ENCODE results near the gene BABAM2.
A peak's percentile ranks its signal among the peaks of the same experiment; 100 is the strongest.

Gene BABAM2

GRCh38 chr2:28282248-28282647 lies 391.7 kb downstream of the BABAM2 start:
- no peak for DNase-seq (ENCODE audit: low spot score)

DNA sequence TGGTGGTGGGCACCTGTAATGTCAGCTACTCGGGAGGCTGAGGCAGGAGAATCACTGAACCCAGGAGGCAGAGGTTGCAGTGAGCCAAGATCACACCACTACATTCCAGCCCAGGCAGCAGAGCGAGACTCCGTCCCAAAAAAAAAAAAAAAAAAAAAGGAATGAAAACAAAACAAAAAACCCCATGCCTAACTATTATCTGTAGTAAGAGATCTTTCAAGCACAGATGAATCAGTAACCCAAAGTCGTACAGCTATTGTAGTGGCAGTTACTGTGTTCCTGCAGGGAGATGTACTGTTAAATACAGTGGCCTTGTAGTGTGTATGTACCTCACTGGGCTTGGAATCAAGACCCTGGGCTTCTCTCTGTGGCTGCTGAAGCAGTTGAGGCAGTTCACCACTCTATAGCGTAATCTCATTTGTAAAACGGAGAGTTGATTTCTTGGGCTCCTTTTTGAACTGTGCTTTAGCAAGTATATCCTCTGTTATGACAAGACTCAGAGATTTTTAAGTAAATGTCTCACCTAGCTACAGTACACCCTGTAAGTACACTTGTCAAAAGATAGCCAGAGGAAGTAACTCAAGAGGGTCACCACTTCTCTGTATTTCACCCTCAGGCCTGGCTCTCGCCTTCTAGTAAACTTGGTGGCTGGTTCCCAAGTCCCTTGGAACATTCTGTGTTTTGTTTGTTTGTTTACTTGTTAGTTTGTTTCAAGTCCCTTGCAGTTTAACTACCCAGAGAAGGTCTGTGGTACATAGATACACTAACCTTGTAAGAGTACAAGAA lies 392.5 kb downstream of the BABAM2 start:
- no peak for DNase-seq (ENCODE audit: low spot score)

- no peak for DNase-seq (ENCODE audit: low spot score)
Measured at GRCh38 chr2:28283861-28284260, 393.3 kb downstream of the BABAM2 start.

- DNase-seq (ENCODE audit: low spot score), result no peak
Measured at GRCh38 chr2:28286678-28287077, 396.1 kb downstream of the BABAM2 start.

- DNase-seq (ENCODE audit: low spot score), result no peak
Measured at GRCh38 chr2:28287256-28287915, 396.9 kb downstream of the BABAM2 start.

- DNase-seq (ENCODE audit: low spot score), result no peak
Measured at GRCh38 chr2:28288620-28289019, 398.1 kb downstream of the BABAM2 start.

- DNase-seq (ENCODE audit: low spot score), result no peak
Measured at GRCh38 chr2:28291811-28292440, 401.4 kb downstream of the BABAM2 start.

DNA sequence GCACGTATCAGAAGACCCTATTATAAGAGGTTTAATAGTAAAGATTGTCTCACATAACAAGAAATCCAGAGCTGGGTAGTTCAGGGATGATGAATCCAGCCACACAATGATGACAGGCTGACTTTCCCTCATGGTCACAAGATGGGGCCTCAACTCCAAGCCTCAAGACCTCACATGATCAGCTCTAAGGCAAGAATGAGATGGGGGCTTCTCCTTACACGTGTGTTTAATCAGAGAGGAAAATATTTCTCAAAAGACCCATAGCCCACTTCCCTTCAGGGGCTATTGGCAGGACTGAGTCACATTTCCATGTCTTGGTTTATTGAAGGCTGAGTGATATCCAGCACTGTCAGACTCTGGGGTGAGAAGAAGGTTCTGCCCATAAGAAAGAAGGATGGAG lies 402.0 kb downstream of the BABAM2 start:
- no peak for DNase-seq (ENCODE audit: low spot score)

DNA sequence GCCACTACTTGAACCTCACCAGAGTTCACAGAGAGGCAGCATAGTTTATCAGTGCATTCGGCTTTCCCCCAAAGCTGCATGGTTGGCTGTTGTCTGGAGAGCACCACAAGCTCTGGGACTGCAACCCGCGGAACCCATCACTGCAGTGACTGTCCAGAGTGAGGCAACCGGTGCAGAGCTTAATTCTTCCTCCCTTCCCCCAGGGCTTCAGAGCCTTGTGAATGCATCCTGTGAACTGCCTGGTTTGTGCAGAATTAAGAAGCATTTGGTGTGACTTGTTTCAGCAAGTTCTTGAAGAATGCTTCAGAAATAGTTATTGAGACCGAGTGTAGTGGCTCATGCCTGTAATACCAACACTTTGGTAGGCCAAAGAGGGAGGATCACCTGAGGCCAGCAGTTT lies 402.9 kb downstream of the BABAM2 start:
- DNase-seq (ENCODE audit: low spot score), result no peak

DNA sequence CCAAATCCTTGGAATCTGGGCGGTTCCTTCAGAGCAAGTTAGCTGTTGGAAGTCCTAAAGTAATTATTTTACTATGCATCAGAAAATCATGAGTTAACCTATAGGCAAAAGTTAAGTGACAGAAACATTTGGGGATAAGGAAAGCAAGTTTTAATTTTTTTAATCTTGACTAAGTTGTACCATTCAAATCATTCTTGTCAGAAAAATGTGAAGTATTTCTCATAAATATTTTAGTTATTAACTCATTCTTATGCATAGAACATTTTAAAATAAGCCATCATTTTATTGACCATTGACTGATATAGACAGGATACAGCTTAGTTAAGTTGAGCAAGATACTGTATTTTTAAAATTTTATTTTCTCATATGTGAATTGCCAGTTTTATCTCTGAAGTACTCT lies 403.9 kb downstream of the BABAM2 start:
- DNase-seq (ENCODE audit: low spot score), result no peak

DNA sequence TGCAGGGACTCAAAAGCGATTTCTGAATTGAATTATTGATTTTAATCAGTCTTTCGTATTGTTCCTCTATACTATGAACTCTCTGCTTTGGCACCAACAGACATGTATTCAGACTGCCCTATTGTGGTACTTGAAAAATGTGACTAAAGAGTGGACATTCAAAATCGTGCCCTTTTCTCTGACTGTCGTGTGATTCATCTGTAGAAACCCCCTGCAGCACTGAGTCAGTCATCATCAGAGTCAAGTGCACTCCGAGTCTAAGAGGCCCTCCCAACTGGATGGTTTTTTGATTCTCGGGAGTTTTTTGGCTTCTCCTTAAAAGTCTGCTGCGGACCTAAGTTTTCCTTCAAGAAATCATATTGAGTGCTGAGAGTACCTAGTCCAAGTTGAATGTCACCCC lies 405.7 kb downstream of the BABAM2 start:
- no peak for DNase-seq (ENCODE audit: low spot score)

- DNase-seq (ENCODE audit: low spot score), result peak; percentile 33
Measured at GRCh38 chr2:28296904-28297303, 406.4 kb downstream of the BABAM2 start.

DNA sequence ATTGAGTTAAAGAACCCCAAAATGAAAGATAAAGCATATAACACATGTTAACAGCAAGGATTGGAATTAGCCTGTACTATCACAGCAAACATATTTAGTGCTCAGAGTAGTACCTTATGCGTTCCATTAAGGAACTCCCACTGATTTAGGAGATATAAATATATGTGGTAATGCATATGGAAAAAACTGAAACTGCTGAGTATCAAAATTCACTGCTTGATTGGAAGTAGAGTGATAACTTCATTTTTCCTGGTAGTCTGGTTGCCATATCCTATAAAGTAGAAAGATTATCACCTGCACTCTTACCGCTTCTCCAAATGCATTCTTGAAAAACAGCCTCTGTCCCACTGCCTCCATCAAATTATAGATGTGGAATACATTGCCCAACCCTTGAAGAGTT lies 407.0 kb downstream of the BABAM2 start:
- no peak for DNase-seq (ENCODE audit: low spot score)

DNA sequence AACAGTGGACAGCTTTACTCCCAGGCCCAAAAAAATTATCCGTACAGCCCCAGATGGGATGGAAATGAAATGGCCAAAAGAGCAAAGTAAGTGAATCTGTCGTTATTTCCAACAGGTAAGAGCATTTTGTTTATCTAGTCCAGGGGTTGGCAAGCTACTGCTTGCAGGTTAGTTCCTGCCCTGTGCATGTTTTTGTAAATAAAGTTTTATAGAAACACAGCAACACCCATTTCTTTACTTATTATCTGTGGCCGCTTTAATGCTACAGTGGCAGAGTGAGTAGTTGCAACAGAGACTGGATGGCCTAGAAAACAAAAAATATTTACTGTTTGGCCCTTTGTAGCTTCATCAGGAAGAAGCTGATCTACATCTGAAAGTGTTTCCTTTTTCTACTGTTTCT lies 407.9 kb downstream of the BABAM2 start:
- DNase-seq (ENCODE audit: low spot score), result no peak

DNA sequence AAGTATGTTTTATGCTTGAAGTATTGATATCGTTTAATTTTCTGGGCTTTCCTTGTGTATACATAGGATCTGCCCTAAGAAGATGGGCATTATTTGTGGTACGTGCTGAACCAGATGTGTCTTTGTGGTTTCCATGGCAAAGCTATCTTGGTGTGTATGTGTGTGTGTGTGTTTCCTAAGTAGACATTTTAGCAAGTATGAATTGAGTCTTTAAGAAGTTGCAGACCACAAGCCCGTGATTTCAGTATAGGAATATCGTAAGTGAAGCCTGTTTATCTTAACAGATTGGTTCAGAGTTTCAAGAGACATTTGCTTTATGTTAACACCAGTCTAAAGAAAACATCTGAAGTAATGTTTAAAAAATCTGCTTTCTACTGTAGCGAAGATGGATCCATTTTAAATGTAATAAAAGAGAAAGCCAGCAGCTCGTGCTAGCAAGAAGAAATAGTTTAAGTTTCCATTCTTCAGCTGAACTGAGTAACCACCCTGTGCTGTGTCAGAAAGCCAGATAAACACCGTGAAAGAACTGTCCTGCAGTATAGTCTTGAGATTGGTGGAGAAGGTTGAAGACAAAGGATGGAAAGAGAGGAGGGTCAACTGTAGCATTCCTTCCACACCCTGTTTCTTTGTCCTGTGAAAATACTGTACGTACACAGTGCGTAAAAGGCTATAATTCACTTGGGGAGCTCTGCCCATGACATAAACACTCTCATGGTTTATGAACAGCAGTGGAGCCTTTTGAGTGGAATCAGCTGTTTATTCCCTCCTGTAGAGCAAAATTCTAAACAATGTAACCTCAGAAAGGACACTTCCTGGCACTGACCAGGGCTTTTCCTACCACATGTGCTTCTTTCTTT lies 410.2 kb downstream of the BABAM2 start:
- no peak for DNase-seq (ENCODE audit: low spot score)

- no peak for DNase-seq (ENCODE audit: low spot score)
Measured at GRCh38 chr2:28305202-28305601, 414.7 kb downstream of the BABAM2 start.

- no peak for DNase-seq (ENCODE audit: low spot score)
Measured at GRCh38 chr2:28310107-28310506, 419.6 kb downstream of the BABAM2 start.

DNA sequence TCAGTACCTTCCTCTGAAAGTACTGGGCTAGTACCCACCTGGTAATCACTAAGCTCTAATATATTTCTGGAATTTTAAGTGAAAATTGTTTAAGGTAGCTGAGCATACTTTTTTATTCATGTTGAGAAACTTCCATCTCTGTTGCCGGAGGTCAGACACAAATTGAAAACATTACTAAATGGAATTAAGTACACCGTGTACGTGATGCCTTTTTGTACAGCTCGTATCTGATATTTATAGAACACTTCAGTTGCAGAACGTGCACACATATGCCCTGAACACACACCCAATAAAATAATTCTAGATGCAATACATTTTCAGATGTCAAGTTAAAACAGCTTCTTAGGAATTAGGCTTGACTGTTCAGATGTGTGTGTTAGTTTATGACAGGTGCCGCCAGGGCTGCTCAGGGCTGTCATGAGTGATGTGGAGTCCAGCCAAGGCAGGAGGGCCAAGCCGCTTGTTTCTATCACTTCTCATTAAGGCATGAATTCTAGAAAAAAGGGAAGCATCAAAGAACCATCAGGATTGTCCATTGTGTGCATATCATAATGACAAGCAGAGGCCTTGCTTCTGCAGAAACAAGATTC lies 421.2 kb downstream of the BABAM2 start:
- DNase-seq (ENCODE audit: low spot score), result no peak

GRCh38 chr2:28312307-28313219 lies 422.0 kb downstream of the BABAM2 start:
- no peak for DNase-seq (ENCODE audit: low spot score)

- no peak for DNase-seq (ENCODE audit: low spot score)
Measured at GRCh38 chr2:28313220-28313784, 422.8 kb downstream of the BABAM2 start.

DNA sequence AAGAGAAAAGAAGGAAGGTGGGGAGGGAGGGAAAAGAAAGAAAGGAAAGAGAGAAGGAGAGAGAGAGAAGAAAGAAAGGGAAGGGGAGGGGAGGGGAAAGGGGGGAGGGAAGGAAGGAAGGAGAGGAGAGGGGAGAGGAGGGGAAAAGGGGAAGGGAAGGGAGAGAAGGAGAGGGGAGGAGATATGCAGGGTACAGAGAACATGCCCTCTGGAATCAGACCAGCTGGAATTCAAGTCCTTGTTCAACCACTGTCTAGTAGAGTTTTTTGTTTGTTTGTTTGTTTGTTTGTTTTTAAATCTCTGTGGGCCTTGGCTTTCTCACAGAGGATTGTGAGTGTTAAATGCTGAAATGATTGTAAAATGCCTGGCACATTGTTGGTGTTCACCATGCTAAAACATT lies 424.4 kb downstream of the BABAM2 start:
- DNase-seq (ENCODE audit: low spot score), result no peak

Data from LoVo (cell line).